ENCODE measurements around the gene TNNC2. TPM values are rescaled to one million over a fixed set of nuclear protein-coding genes. Genes with fewer than 3 reads are reported as not detected.

TNNC2 gene
- polyA plus RNA-seq, 1 donor from 2014 or later = 3.8 TPM

DNA sequence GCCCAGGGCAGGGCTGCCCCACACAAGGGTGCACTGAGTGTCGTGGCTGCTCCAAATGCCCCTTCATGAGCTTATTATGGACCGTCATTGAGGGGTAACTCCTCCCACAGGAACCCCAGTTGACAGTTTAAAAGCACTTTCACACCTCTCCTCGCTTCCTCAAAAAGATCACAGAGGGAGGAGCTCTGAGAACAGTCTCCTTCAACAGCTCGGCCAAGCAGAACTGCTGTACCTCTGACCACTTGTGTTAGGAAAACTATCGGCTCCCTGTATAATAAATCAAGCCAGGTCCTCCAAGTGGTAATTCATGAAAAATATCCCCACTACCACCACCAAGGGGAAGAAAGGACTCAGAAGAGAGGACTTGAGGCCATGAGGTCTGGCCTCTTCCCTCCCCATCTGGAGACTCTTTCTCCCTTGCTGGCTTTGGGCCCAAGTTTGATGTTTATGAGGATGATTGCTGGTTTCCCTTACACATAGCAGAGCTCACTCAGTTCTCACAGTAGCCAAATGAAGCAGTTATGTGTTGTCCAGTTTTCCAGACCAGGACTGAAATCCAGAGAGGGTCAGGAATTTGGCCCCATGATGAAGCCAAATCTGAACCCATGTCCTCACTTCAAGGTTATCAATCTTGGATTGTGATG lies 15.2 kb upstream of the TNNC2 start:
- H3K4me3 ChIP-seq (ENCODE audit: low read length) = no peak overlapping the region
- no peaks in the 10 kb centered on the region for H3K36me3 ChIP-seq (ENCODE audit: insufficient read depth, low read length)

DNA sequence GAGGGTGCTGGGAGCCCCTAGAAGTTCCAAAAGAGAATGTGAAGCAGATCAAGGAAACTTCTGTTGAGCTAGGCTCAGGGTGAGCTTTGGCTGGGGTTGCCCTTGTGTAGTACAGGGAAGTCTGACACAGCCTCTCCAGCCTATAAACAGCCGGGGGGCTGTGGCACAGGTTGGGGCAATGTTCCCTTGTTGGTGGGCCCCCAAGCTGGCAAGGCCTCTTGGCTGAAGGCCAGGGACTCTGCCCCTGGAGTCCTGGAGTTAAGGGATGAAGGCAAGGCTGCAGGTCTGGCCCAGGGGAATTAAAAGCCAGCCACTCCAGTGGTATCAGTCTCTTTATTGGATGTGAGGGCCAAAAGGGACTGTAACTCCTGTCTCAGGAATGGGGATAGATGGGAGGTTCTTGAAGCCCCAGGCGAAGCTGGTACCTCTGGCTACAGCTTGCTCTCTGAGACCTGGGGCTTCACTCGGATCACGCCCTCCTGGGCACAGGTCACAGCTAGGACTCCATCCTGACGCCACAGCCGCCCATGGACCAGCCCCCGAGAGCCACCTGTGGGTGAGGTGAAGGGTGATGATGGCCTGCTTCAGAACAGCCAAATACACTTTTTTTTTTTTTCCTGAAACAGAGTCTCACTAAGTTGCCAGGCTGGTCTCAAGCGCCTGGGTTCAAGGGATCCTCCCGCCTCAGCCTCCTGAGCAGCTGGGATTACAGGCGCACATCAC lies 14.5 kb upstream of the TNNC2 start:
- no peaks in the 10 kb centered on the region for H4K20me1 ChIP-seq (ENCODE audit: insufficient read depth)
- no peak overlapping the region for H3K4me2 ChIP-seq (ENCODE audit: low read length)
- no peaks in the 10 kb centered on the region for H3K9me3 ChIP-seq (ENCODE audit: low read length)
- H3K4me3 ChIP-seq (ENCODE audit: low read length) = no peak overlapping the region
- H3K27me3 ChIP-seq (ENCODE audit: insufficient read depth, low read depth, low read length) = no peaks in the 10 kb centered on the region
- no peak overlapping the region for H3K9ac ChIP-seq (ENCODE audit: low read length)
- no peak overlapping the region for H3K27ac ChIP-seq (ENCODE audit: low read length)
- H3K79me2 ChIP-seq (replicated peaks; ENCODE audit: insufficient read depth, low read length) = no peaks in the 10 kb centered on the region
- no peak overlapping the region for H2AFZ ChIP-seq (ENCODE audit: low read depth, low read length)
- no peaks in the 10 kb centered on the region for H3K36me3 ChIP-seq (ENCODE audit: insufficient read depth, low read length)
- TF ChIP-seq EP300 (conservative IDR thresholded peaks at IDR 0.05; ENCODE audit: poor library complexity, severe bottlenecking) (no peak), TAF1 (IDR thresholded peaks at IDR 0.05; ENCODE audit: low read depth) (no peak), EZH2 (IDR thresholded peaks at IDR 0.05; ENCODE audit: borderline replicate concordance, insufficient read depth, low read length, poor library complexity, severe bottlenecking) (no peak), SMC3 (conservative IDR thresholded peaks at IDR 0.05; ENCODE audit: poor library complexity) (no peak), MXI1 (conservative IDR thresholded peaks at IDR 0.05; ENCODE audit: poor library complexity, severe bottlenecking) (no peak), POLR2AphosphoS5 (IDR thresholded peaks at IDR 0.05) (no peak), RAD21 (conservative IDR thresholded peaks at IDR 0.05) (no peak)
- TF ChIP-seq, protein P1, sequence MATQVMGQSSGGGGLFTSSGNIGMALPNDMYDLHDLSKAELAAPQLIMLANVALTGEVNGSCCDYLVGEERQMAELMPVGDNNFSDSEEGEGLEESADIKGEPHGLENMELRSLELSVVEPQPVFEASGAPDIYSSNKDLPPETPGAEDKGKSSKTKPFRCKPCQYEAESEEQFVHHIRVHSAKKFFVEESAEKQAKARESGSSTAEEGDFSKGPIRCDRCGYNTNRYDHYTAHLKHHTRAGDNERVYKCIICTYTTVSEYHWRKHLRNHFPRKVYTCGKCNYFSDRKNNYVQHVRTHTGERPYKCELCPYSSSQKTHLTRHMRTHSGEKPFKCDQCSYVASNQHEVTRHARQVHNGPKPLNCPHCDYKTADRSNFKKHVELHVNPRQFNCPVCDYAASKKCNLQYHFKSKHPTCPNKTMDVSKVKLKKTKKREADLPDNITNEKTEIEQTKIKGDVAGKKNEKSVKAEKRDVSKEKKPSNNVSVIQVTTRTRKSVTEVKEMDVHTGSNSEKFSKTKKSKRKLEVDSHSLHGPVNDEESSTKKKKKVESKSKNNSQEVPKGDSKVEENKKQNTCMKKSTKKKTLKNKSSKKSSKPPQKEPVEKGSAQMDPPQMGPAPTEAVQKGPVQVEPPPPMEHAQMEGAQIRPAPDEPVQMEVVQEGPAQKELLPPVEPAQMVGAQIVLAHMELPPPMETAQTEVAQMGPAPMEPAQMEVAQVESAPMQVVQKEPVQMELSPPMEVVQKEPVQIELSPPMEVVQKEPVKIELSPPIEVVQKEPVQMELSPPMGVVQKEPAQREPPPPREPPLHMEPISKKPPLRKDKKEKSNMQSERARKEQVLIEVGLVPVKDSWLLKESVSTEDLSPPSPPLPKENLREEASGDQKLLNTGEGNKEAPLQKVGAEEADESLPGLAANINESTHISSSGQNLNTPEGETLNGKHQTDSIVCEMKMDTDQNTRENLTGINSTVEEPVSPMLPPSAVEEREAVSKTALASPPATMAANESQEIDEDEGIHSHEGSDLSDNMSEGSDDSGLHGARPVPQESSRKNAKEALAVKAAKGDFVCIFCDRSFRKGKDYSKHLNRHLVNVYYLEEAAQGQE (IDR thresholded peaks at IDR 0.05; ENCODE audit: borderline replicate concordance) = no peak
- TF ChIP-seq, protein P2, sequence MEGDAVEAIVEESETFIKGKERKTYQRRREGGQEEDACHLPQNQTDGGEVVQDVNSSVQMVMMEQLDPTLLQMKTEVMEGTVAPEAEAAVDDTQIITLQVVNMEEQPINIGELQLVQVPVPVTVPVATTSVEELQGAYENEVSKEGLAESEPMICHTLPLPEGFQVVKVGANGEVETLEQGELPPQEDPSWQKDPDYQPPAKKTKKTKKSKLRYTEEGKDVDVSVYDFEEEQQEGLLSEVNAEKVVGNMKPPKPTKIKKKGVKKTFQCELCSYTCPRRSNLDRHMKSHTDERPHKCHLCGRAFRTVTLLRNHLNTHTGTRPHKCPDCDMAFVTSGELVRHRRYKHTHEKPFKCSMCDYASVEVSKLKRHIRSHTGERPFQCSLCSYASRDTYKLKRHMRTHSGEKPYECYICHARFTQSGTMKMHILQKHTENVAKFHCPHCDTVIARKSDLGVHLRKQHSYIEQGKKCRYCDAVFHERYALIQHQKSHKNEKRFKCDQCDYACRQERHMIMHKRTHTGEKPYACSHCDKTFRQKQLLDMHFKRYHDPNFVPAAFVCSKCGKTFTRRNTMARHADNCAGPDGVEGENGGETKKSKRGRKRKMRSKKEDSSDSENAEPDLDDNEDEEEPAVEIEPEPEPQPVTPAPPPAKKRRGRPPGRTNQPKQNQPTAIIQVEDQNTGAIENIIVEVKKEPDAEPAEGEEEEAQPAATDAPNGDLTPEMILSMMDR (IDR thresholded peaks at IDR 0.05; ENCODE audit: poor library complexity, severe bottlenecking) = no peak
- H3F3A ChIP-seq (ENCODE audit: insufficient read depth, low read length, poor library complexity, severe bottlenecking) = no peaks in the 10 kb centered on the region
- no peaks in the 10 kb centered on the region for H3K9me2 ChIP-seq (ENCODE audit: insufficient read depth, low read length)

More for the DNA sequence above, 15.2 kb upstream of the TNNC2 start:
- Histone ChIP-seq H3K9ac (ENCODE audit: low read length) (no peak overlapping the region), H4K20me1 (ENCODE audit: insufficient read depth) (no peaks in the 10 kb centered on the region), H3K9me2 (ENCODE audit: insufficient read depth, low read length) (no peaks in the 10 kb centered on the region), H3K9me3 (ENCODE audit: low read length) (no peaks in the 10 kb centered on the region), H3K27me3 (ENCODE audit: insufficient read depth, low read depth, low read length) (no peaks in the 10 kb centered on the region), H3K79me2 (replicated peaks; ENCODE audit: insufficient read depth, low read length) (no peaks in the 10 kb centered on the region), H2AFZ (ENCODE audit: low read depth, low read length) (no peak overlapping the region), H3K27ac (ENCODE audit: low read length) (no peak overlapping the region), H3F3A (ENCODE audit: insufficient read depth, low read length, poor library complexity, severe bottlenecking) (no peaks in the 10 kb centered on the region), H3K4me2 (ENCODE audit: low read length) (no peak overlapping the region)
- no peak for TF ChIP-seq EP300 (conservative IDR thresholded peaks at IDR 0.05; ENCODE audit: poor library complexity, severe bottlenecking)
- TF ChIP-seq, protein P1 (IDR thresholded peaks at IDR 0.05; ENCODE audit: borderline replicate concordance) = no peak
- TF ChIP-seq RAD21 (conservative IDR thresholded peaks at IDR 0.05) = no peak
- TF ChIP-seq TAF1 (IDR thresholded peaks at IDR 0.05; ENCODE audit: low read depth) = no peak
- no peak for TF ChIP-seq SMC3 (conservative IDR thresholded peaks at IDR 0.05; ENCODE audit: poor library complexity)

Measured in neural cell (in vitro differentiated cells).